ENCODE results near the gene MARCO.
"Not testable (repeated sequence)": the region's sequence is repeated elsewhere in the genome, so short reads cannot be mapped to it uniquely, and the experiment has no call there.

- TF ChIP-seq CTCF, POLR2A (IDR thresholded peaks at IDR 0.05): not testable (repeated sequence)
These were observed 95.9 kb downstream of the MARCO start for GRCh38 chr2:119037922-119038321.
